GM10248 (cell line): ENCODE data around the gene XK.

ENCODE experiments used
- CTCF ChIA-PET: fragments of 300-600 bp; sonication (Branson Sonifier 250); formaldehyde crosslinking; extraction: SDS; loops from one replicate; lab custom pipeline; 2021; ENCODE audit warnings: antibody characterized with exemption; lab: Yijun Ruan, JAX
- POLR2A ChIA-PET: fragments of 350-650 bp; sonication (Branson Sonifier 250); formaldehyde crosslinking; extraction: SDS; loops from one replicate; lab custom pipeline; 2020; ENCODE audit warnings: antibody characterized with exemption; lab: Yijun Ruan, JAX
- DNase-seq: peaks from one replicate; pipeline ENCODE4 v3.0.0; 2012; ENCODE audit errors: extremely low spot score
- TF ChIP-seq, protein P1 (sequence below): IDR thresholded peaks from 2 replicates; pipeline ENCODE4 v1.5.1; 2012; ENCODE audit warnings: mild to moderate bottlenecking, low read depth; ENCODE audit errors: extremely low read depth, missing control alignments, control extremely low read depth

The XK gene

DNA sequence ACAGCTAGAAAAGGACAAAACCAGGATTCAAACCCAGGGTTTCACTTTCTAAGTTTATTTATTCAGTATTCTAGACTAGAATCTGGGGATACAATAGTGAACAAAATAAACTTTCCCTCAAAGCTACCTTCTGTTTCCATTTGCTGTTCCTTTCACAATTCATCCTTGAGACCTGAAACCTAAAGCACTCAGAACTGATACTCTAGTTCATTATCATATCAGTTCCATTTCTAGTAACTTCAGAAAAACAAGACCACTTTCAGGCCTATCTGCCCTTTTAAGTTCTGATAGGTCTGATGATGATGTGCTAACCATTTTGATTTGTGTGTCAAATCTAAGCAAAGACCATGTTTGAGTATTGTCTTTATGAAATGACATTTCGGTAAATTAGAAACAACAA, 7.8 kb upstream of the XK start:
- ChIA-PET CTCF (no interaction called here), POLR2A (no interaction called here)
- TF ChIP-seq, protein P1, sequence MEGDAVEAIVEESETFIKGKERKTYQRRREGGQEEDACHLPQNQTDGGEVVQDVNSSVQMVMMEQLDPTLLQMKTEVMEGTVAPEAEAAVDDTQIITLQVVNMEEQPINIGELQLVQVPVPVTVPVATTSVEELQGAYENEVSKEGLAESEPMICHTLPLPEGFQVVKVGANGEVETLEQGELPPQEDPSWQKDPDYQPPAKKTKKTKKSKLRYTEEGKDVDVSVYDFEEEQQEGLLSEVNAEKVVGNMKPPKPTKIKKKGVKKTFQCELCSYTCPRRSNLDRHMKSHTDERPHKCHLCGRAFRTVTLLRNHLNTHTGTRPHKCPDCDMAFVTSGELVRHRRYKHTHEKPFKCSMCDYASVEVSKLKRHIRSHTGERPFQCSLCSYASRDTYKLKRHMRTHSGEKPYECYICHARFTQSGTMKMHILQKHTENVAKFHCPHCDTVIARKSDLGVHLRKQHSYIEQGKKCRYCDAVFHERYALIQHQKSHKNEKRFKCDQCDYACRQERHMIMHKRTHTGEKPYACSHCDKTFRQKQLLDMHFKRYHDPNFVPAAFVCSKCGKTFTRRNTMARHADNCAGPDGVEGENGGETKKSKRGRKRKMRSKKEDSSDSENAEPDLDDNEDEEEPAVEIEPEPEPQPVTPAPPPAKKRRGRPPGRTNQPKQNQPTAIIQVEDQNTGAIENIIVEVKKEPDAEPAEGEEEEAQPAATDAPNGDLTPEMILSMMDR, result no peak
- no peak for DNase-seq

DNA sequence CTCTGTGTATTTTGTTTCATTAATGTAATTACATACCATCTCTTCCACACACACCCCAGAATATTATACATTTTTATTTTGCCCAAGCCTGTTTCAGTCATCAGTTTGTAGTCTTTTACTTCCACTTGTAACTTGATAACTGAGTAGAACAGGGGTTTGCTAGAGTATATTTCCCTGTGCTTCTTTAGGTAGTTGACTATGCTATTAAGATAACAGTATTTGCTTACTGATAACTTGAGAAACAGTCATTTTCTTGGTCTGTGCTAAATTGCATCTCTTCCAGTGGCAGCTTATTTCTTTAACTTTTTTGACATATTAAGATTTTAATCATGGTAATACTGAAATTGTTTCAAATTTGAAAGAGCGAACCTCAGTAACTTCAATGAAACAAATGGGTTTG, 7.0 kb upstream of the XK start:
- ChIA-PET CTCF (interaction anchor here (1.6 kb wide), 1 partner anchor 10 kb away, joined by 3 read pairs; no protein-coding TSS in a partner anchor), POLR2A (no interaction called here)
- no peak for DNase-seq
- TF ChIP-seq, protein P1, result no peak

DNA sequence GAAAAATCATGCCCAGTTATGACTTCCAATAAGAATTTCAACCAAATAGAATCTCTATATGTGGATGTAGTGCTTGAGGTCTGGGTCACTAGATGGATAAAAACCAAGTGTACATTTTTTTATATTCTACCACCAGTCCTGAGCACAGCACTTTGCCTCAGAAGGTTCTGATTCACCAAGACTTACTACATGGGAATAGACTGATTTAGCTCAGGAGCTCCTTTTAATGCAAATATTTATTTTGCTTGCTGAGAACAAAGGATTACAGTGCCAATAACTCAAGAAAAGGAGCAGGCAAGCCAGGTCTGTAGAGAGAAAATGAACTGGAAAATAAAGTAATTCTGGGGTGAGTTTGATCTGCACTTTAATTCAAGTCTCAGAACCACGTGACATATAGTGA, 6.4 kb upstream of the XK start:
- ChIA-PET POLR2A (no interaction called here), CTCF (interaction anchor here (1.6 kb wide), 1 partner anchor 10 kb away, joined by 3 read pairs; no protein-coding TSS in a partner anchor)
- no peak for DNase-seq
- TF ChIP-seq, protein P1, result no peak

DNA sequence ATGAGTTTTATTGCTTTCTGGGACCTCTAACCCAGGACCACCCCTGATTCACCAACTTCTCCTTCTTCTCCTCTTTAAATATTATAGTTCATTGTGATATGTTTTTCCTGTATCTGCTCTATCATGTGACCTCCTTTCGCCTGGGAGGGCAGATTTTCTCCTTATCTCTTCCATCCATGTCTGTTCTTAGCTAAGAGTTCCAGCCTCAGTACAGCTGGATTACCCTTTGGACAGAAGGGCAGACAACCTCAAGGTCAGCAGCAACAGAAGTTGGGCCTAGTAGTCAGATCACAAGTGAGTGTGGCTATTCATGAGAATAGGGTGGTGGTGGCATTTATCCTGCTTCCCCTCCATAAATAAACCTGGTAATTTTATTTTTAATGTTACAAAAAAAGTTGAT, 5.7 kb upstream of the XK start:
- no peak for DNase-seq
- TF ChIP-seq, protein P1, result no peak
- CTCF ChIA-PET, result interaction anchor here (1.6 kb wide), 1 partner anchor 11 kb away, joined by 3 read pairs; no protein-coding TSS in a partner anchor
- POLR2A ChIA-PET, result no interaction called here

DNA sequence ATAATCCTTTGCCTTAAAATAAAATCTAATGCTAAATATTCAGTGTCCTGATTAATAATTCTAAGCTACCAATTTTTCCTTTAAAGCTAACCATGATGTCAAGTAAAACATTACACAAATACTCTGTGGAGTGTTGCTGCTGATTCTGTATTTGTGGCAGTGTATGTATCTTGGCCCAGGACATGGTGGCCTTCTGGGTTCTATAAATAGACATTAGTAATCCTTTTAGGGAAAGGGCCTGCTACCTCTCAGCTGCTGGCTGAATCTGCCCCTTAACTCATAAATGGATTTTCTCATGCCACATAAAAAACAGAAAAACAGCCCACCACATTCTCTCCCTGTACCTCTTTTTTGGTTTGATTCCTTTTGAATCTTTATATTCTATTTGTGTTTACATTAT, 1.2 kb upstream of the XK start:
- no peak for DNase-seq
- ChIA-PET CTCF (no interaction called here), POLR2A (no interaction called here)
- TF ChIP-seq, protein P1, result no peak

DNA sequence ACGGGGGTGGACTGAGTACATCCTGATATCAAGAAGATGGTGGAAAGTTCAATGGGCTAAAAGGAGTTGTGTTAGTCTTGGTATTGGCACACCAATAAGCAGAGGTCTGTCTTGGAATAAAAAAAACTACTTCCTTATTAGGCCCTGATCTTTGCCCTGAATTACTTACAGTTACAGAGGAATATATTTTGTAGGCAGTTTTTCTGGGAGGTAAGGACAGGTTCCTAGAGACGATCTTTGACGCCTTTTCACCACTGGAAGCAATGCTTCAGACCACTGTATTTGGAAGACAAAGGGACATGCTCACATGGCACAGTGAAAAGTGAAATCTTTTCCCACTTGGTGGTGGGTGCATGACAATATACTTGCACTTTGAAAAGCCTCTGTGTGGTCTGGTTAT, 618 bp upstream of the XK start:
- TF ChIP-seq, protein P1, result no peak
- CTCF ChIA-PET, result no interaction called here
- POLR2A ChIA-PET, result no interaction called here
- DNase-seq, result no peak
